ENCODE results near the gene DICER1.

DNA sequence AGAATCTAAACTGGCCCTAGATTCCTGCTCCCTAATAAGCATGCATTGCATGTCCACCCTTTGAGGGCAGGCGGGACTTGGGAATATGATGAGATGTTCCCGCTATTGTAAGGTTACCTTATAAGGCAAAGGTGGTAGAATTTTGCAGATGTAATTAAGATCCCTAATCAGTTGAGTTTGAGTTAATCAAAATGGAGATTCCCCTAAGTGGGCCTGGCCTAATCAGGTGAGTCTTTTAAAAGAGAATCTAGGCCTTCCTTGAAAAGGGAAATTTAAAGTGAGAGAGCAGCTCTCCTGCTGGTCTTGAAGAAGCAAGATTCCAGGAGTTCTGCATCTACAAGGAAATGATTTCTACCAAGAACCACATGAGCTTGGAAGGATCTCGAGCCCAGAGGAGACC, 83.4 kb downstream of the DICER1 start:
- TF ChIP-seq, protein P1, sequence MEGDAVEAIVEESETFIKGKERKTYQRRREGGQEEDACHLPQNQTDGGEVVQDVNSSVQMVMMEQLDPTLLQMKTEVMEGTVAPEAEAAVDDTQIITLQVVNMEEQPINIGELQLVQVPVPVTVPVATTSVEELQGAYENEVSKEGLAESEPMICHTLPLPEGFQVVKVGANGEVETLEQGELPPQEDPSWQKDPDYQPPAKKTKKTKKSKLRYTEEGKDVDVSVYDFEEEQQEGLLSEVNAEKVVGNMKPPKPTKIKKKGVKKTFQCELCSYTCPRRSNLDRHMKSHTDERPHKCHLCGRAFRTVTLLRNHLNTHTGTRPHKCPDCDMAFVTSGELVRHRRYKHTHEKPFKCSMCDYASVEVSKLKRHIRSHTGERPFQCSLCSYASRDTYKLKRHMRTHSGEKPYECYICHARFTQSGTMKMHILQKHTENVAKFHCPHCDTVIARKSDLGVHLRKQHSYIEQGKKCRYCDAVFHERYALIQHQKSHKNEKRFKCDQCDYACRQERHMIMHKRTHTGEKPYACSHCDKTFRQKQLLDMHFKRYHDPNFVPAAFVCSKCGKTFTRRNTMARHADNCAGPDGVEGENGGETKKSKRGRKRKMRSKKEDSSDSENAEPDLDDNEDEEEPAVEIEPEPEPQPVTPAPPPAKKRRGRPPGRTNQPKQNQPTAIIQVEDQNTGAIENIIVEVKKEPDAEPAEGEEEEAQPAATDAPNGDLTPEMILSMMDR (IDR thresholded peaks at IDR 0.05), result no peak
- TF ChIP-seq POLR2A (IDR thresholded peaks at IDR 0.05), result no peak
- TF ChIP-seq POLR2AphosphoS5 (IDR thresholded peaks at IDR 0.05), result no peak
